GM21619 (cell line): ENCODE measurements around the gene VPS37B.

Source experiments
- ATAC-seq: cut with Tn5 transposase; IDR thresholded peaks from one replicate; pipeline ENCODE4 v1.9.1; 2021; ENCODE audit not compliant: unreplicated experiment

The VPS37B gene

DNA sequence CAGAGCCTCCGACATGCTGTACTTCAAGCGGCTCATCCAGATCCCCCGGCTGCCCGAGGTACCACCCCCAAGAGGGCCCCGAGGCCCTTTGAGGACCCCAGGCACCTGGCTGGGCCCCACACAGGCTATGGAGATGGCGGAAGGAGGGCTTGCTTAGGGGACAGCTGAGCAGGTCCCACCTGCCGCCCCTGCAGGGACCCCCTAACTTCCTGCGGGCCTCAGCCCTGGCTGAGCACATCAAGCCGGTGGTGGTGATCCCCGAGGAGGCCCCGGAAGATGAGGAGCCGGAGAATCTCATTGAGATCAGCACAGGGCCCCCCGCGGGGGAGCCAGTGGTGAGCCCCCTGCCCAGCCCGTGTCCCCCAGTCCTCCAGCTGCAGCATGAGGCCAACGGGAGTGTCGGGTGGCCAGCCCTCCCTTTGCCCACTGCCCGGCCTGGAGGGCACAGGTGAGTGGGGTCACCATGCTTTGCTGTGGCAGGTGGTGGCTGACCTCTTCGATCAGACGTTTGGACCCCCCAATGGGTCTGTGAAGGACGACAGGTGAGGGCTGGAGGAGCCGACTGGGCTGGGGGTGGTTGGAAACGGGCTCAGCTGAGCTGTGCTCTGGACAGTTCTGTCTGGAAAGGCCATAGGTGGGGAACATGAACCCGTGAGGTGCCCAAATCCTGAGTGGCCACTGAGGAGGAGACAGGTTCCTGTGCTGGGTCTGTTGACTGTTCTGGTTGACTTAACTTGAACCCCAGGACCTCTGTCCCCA, 40.7 kb downstream of the VPS37B start:
- no peak for ATAC-seq

DNA sequence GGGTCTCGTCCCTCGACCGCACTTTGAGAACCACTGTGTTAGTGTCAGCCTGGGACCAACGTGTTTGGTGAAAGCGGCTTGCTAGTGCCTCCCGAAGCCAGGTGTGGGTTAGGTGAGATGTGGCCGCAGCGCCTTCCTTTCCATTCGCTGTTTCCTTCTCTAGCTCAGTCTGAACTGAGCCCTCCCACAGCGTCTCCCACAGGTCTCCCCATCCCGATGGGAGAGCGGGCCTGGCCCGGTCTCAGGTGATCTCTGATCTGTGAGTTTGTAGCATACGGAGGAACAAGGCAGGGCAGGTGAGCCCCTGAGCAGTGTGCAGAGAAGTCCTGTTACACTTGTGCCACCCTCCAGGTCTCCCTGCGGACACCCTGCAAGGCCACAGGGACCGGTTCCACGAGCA, 41.4 kb downstream of the VPS37B start:
- no peak for ATAC-seq

DNA sequence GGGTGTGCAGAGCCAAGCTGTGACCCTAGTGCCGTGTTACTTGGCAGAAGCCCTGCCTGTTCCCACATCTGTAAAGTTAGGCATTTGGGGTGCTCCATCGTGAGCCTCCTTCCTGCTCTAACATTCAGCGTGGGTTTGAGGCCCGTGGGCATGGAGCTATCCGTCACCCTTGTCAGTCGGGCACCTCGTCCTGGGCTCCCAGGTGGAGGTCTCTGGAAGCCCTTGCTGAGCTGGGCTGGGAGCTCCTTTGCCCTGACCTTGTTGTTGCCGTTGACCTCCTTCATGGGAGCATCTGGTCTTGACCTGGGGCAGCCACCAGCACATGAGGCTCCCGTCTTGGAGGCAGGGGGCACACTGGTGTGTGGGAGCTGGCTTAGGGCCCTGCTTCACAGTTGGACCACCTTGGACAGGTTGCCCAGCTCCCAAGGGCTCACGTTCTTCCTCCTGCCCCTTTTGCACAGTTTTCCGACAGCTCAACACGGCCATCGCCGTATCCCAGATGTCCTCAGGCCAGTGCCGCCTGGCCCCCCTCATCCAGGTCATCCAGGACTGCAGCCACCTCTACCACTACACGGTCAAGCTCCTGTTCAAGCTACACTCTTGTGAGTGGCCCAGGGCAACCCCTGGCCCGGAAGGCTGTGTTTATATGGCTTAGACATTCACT, 42.2 kb downstream of the VPS37B start:
- ATAC-seq = no peak

DNA sequence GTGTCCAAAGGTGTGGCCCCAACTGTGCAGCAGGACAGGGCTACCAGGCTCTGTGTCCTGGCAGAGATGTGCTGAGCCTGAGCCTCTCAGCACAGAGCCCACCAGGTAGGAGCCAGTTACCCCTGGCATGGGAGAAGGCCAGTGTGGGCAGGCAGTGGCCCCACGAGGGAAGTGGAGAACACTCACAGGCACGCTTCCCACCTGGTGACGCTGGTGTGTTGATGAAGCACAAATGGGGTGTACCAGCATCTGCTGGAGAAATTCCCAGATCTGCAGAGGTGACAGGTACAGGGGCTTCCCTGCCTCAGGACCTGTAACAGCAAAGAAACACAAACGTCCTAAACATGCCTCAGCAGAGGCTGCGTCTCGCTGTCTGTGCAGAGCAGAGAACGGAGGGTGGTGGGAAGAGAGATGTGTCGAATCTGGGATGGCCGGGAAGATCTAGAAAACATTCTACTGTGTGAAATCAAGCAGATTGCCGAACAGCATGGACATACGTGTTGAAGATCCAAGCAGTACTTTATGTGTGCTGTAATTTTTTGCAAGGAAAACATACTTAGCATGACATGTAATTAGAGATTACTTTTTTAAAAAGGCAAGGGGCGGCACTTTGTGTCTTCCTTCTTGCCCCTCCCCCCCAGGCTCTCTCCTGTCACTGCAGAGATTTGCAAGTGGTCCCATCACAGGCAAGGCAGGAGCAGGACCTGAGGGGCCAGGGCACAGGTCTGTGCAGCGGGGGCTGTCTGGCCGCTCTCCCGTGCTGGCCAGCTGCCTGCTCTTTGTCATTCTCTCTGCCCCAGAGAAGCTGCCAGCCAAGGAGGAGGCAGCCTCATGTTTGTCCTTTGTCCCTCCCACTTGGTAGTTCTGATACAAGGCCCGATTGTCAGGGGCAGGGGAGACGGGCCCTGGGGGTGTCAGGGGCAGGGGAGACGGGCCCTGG, 43.3 kb downstream of the VPS37B start:
- no peak for ATAC-seq

GRCh38 chr12:122851820-122852219, 44.1 kb downstream of the VPS37B start:
- no peak for ATAC-seq

DNA sequence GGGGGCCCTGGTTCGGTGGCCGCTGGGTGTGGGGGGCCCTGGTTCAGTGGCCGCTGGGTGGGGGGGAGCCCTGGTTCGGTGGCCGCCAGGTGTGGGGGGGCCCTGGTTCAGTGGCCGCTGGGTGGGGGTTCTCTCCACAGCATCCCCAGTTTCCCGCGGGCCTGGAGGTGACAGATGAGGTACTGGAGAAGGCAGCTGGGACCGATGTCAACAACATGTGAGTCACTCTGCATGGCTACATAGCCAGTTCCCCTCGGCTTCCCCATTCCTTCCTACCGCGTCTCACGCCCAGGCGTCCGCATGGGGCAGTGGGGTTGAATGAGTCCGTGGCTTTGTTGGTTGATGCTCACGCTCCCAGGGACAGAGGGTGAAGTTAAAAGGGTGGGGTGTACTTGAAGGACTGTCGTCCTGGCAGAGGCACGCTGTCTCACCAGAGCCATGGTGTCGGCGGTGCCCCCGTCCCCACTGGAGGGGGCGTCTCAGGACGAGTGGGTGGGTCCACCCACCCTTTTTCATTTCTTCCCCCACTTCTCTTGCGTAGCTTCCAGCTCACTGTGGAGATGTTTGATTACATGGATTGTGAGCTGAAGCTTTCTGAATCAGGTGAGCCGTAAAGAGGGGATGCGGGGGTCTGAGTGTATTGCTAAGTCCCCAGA, 45.1 kb downstream of the VPS37B start:
- no peak for ATAC-seq

GRCh38 chr12:122850048-122850445, 45.9 kb downstream of the VPS37B start:
- ATAC-seq = no peak

DNA sequence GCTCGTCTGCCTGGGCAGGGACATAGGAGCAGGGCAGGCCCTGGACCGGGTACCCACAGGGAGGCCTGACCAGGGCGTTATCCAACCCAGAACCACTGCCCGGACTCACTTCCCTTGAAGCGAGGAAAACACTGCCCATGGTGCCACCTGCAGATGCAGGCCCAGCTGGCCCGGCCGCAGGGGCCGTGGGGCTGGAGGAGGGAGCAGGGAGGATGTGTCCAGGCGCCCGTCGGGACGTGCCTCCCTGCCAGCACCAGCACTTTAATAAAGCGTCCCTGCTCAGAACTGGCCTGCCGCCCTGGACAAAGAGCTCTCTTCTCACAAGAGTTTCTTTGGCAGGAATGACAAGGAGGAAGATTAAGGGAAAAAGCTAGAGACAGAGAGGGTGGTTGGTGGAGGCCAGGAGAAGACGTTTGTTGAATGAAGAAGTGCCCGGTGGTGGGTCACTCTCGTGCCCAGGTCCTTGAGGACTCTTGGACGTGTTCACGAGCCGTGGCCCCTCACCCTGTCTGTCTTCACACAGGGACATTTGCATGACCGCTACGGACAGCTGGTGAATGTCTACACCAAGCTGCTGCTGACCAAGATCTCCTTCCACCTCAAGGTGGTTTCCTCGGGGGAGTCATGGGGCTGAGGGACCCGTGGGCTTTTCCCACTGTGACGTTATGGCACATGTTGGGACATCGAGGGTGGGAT, 46.4 kb downstream of the VPS37B start:
- ATAC-seq = no peak

DNA sequence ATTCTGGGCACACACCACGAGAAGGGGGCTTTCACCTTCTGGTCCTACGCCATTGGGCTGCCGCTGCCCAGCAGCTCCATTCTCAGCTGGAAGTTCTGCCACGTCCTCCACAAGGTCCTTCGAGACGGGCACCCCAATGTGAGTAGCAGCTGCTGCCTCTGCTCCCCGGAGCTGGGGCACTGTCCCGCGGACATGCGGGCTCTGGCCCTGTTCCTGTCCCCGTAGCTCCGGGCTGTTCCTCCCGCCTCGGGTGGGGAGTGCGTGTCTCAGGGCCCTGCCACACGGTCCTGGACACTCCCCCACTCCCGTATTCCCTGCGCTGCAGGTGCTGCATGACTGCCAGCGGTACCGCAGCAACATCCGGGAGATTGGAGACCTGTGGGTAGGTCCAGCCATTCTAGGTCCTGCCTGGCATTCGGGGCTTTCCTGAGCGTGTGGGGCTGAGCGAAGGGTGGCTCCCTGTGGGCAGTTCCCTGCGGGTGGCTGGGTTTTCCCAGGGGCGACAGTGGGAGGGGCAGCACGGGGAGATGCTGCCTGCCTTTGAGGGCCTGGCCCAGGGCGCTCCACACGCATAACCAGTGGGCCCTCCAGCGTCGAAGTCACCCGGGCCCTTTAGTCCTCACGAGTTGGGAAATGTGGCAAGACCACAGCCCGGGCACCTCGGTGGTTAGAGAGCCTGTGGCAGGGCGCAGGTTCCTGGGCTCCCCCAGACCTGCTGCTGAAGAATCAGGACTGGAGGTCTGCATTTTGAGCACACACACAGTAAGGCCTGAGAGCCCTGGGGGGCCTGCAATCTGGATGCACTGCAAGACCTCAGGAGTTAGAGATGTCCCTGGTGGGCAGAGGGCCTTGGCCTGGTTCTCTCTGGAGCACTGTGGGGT, 47.2 kb downstream of the VPS37B start:
- no peak for ATAC-seq

- no peak for ATAC-seq
Measured at GRCh38 chr12:122847921-122848421, 48.0 kb downstream of the VPS37B start.

DNA sequence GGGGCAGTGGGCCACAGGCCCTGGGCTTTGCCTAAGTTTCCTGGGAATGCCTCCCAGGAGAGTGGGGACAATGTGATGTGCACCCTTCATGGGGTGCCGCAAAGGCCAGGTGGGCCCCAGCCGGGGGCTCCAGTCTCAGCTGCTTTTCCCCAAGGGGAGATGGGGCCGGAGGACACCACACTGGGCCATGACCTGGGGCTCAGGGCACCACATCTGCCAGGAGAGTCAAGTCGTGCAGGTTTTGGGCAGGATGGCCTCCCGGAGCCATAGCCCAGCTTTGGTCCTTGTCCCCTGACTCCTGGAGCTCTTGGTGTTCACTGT, 48.4 kb downstream of the VPS37B start:
- no peak for ATAC-seq

DNA sequence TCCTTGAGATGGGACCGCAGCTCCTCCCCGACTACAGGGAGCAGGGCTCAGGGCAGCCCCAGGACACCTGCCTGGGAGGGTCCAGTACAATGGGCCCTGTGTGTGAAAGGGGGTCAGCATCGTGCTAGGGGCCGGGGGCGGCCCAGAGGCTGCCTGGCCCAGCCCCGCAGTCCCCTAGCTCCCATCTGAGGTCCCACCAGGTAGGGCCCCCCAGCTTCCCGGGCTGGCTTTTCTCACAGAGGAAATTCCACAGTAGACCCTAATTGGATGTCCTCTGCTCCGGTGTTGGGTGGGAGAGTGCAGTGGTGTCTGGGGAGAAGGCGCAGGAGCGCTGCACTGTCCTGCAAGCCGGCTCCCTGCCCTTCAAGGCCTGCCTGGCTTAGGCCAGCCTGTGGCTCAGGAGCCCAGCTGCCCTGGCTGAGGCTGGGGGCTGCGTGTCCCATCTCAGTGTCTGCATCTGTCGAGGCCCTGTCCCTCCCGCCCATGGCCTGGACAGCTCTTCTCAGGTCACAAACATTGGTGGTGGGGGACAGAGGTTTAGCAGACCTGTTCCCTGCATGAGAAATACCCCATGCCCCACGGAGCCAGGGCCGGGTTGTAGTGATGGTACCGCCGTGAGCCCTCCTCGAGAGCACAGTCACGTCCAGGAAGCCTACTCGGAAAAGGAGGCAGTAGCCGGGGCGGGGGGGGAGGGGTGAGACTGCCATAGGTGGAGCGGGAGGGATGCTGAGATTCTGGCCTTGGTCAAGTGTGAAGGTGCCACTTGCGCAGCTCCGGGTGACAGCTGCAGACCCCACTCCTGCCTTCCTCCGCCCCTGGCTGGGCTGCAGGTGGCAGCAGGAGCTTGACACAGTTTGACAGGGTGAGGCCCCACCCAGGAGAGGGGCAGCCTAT, 49.1 kb downstream of the VPS37B start:
- no peak for ATAC-seq

GRCh38 chr12:122845865-122846621, 49.9 kb downstream of the VPS37B start:
- no peak for ATAC-seq

- ATAC-seq = no peak
Measured at GRCh38 chr12:122845041-122845864, 50.7 kb downstream of the VPS37B start.

DNA sequence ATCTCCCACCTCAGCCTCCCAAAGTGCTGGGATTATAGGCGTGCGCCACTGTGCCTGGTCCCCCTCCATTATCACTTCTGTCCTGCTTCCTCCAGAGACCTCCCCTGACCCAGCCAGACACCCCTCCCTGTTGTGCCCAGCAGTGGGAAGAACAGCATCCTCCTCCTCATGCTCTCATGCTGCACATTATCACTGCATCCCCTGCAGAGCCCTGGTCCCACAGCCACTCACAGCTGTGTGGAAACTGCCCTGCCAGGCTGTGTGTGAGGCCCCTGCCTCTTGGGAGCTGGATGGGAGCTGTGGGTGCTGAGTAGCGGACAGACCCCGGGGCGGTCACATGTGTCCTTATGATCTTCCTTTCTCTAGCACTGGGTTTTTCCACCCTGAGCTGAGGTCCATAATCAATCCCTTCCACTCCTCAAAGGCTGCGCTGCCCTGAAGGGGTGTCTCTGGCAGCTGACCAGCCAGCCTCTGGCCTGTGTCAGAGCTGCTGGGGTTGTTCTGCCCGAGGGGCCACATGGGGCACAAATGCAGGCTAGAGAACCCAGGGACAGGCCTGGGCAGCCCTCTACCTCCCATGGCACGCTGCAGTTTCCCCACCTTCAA, 51.5 kb downstream of the VPS37B start:
- ATAC-seq = no peak

- ATAC-seq = no peak
Measured at GRCh38 chr12:122843455-122843854, 52.5 kb downstream of the VPS37B start.
